Astrocyte of the spinal cord (primary cell): Measurements from ENCODE around the gene VPS26A.

ENCODE experiments used
- DNase-seq: peaks from one replicate; pipeline ENCODE4 v3.0.0; 2011; ENCODE audit warnings: low read depth, low spot score
- H3K4me3 ChIP-seq: 2 replicates; pipeline ENCODE4 v1.5.1; 2011; ENCODE audit warnings: low read depth, mild to moderate bottlenecking, low read length, moderate library complexity
- CTCF ChIP-seq: IDR thresholded peaks from 2 replicates; pipeline ENCODE4 v1.5.1; 2012; ENCODE audit warnings: low read depth, mild to moderate bottlenecking, low read length, inconsistent platforms
- in situ Hi-C: cut with HindIII; loops from 2 replicates; pipeline ENCODE4 v1.10.0; 2017; ENCODE audit warnings: low sequenced_read_pairs

Gene VPS26A

DNA sequence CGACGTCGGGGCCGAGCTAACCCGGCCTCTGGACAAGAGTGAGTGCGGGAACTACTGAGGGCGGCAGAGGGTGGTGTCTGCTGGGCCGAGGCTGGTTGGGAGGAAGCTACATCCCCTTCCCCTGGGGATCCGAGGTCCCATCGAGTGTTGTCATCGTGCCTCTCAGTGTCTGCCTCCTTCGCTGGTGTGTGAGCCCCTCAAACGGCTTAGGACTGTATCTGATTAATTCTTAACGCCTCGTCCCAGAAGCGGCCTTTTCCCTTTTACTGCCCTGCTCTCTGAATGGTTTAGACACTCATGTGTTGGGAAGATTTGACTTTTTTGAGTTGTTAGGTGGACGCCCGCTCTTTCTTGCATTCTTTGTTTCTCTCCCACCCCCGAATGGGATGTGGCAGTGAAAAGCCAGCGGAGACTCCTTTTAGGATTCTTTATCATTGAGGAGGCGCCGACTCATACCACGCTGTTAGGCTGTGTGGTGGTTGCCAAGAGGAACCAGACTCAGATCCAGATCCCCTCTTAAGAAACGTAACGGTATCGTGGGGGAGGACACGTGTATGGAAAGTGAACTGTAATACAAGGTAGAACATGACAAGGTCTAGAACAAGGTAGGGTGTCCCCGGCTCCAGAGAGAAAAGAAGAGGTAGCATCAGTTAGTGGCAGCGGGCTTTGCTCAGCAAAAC lies 56.7 kb downstream of the VPS26A start:
- no peak for TF ChIP-seq CTCF
- peak; percentile 5 for DNase-seq
- H3K4me3 ChIP-seq, result peak overlapping the region; percentile 94
- in situ Hi-C loops, result no loop called here

GRCh38 chr10:69181433-69181832 lies 57.5 kb downstream of the VPS26A start:
- no peak for TF ChIP-seq CTCF
- no peak for DNase-seq
- peak overlapping the region; percentile 94 for H3K4me3 ChIP-seq
- in situ Hi-C loops, result no loop called here

- no peak overlapping the region for H3K4me3 ChIP-seq
- TF ChIP-seq CTCF, result no peak
- in situ Hi-C loops, result no loop called here
- DNase-seq, result no peak
These were observed 58.0 kb downstream of the VPS26A start for GRCh38 chr10:69182005-69182404.

DNA sequence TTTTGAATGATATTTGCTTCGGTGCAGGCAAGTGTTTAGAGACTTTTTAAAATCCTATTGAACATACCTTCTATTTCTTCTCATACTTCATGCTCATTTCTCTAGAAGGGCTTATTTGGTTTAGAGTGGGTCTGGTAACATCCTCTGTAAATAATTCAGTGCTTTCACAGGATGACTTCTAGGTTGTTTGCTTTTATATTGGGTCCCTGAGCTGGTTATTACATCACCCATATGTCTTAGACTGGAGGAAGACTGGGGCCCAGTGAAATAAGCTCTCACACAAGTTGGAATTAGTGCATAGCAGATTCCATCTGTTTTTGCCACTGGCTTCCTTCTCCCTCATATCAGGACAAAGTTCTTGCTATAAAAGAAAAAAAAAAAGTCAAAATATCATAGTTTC lies 62.5 kb downstream of the VPS26A start:
- in situ Hi-C loops, result no loop called here
- DNase-seq, result no peak
- no peak for TF ChIP-seq CTCF
- no peak overlapping the region for H3K4me3 ChIP-seq

DNA sequence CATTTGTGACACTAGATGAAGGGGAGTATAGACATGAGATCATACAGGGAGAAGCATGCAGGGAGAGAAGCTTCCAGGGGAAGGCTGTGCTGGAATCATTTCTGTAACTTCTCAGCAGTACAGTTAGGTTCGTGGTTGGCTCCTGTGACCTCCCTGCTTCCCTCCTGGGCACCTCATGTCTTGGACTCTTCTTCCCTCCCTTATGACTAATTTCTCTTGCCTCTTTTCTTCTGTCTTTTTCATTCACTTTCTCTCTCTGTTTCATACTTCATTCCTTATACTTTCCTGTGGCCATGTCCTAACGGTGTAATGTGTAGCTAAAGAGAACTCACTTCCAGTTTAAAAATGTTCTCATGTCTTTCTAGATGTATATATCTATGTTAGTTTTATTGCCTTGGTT lies 77.1 kb downstream of the VPS26A start:
- TF ChIP-seq CTCF, result no peak
- in situ Hi-C loops, result no loop called here
- H3K4me3 ChIP-seq, result no peak overlapping the region
- DNase-seq, result no peak

- in situ Hi-C loops, result no loop called here
- no peak for TF ChIP-seq CTCF
- peak; percentile 5 for DNase-seq
- H3K4me3 ChIP-seq, result no peak overlapping the region
These were observed 78.4 kb downstream of the VPS26A start for GRCh38 chr10:69202332-69202731.
